ENCODE results near the gene TEF.

The TEF gene

DNA sequence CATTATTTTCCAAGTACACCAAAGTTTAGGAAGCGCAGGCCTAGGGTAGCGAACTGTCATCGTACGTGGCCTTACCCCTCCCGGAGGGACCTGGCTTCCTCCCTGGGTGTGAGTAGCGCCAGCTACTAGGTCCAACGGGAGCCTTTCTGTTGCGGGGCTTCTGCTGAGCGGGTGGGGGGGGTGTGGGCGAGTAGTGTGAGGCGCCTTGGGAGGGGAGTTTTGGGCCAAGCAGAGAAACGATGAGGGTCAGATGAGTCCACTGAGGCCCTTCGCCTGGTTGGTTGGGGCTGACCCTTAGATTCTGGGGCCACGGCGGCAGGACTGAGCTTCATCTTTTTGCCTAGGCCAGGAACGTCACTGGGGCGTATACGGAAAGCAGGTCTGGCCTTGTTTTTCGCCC, 868 bp downstream of the TEF start:
- peak overlapping the region; percentile 90 for H3K27ac ChIP-seq
- TF ChIP-seq, protein P1, sequence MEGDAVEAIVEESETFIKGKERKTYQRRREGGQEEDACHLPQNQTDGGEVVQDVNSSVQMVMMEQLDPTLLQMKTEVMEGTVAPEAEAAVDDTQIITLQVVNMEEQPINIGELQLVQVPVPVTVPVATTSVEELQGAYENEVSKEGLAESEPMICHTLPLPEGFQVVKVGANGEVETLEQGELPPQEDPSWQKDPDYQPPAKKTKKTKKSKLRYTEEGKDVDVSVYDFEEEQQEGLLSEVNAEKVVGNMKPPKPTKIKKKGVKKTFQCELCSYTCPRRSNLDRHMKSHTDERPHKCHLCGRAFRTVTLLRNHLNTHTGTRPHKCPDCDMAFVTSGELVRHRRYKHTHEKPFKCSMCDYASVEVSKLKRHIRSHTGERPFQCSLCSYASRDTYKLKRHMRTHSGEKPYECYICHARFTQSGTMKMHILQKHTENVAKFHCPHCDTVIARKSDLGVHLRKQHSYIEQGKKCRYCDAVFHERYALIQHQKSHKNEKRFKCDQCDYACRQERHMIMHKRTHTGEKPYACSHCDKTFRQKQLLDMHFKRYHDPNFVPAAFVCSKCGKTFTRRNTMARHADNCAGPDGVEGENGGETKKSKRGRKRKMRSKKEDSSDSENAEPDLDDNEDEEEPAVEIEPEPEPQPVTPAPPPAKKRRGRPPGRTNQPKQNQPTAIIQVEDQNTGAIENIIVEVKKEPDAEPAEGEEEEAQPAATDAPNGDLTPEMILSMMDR (conservative IDR thresholded peaks at IDR 0.05) = no peak

DNA sequence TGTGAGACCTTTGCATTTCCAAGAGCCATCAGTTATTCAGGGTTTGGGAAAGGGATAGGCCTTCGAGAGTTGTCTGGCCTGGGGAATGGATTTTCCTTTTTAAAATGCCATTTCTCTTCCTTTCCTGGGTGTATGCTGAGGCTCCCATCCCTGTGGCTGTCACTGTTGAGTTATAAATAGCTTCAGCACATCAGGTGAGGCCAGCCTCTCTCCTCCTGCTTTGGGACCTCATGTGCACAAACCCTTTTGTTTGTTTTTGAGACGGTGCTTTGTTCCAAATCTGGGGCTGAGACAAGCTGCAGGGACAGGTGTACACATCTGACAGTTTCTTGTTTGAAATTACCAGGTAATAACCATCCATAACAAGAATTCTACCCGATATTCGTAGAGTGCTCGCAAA, 1.3 kb downstream of the TEF start:
- peak overlapping the region; percentile 90 for H3K27ac ChIP-seq
- TF ChIP-seq, protein P1 (conservative IDR thresholded peaks at IDR 0.05) = no peak

DNA sequence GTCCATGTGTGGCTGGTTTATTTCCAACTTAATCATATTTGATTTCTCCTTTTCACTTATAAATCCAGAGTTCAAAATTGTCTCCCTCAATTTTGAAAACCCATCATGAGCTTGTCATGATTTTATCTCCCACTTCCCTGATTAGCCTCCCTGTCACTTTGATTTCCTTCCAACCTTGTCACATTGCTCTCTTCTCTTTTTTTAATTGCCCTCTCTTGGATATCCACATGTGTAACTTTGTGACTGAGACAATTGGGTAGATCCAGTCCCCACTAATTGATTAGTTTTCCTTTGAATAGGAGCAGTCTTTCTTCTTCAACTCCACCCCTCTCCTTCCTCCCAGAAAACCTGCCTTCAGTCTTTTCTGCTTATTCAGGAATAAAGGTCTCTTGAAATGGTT, 2.4 kb downstream of the TEF start:
- TF ChIP-seq, protein P1 (conservative IDR thresholded peaks at IDR 0.05) = no peak
- H3K27ac ChIP-seq = no peak overlapping the region

DNA sequence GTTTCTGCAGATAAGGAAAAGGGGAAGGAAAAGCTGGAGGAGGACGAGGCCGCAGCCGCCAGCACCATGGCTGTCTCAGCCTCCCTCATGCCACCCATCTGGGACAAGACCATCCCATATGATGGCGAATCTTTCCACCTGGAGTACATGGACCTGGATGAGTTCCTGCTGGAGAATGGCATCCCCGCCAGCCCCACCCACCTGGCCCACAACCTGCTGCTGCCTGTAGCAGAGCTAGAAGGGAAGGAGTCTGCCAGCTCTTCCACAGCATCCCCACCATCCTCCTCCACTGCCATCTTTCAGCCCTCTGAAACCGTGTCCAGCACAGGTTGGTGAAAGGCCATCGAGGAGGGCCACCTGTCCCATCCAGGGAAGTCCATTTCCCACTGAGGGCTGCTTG, 5.6 kb downstream of the TEF start:
- no peak overlapping the region for H3K27ac ChIP-seq
- TF ChIP-seq, protein P1 (conservative IDR thresholded peaks at IDR 0.05) = no peak

DNA sequence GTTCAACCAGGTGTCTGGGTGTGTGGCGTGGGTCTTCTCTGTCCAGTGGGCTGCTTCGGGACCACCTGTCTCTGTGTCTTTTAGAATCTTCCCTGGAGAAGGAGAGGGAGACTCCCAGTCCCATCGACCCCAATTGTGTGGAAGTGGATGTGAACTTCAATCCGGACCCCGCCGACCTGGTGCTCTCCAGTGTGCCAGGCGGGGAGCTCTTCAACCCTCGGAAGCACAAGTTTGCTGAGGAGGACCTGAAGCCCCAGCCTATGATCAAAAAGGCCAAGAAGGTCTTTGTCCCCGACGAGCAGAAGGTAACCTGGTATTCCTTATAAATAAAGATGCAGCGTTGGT, 12.2 kb downstream of the TEF start:
- no peak overlapping the region for H3K27ac ChIP-seq
- TF ChIP-seq, protein P1 (conservative IDR thresholded peaks at IDR 0.05) = no peak

DNA sequence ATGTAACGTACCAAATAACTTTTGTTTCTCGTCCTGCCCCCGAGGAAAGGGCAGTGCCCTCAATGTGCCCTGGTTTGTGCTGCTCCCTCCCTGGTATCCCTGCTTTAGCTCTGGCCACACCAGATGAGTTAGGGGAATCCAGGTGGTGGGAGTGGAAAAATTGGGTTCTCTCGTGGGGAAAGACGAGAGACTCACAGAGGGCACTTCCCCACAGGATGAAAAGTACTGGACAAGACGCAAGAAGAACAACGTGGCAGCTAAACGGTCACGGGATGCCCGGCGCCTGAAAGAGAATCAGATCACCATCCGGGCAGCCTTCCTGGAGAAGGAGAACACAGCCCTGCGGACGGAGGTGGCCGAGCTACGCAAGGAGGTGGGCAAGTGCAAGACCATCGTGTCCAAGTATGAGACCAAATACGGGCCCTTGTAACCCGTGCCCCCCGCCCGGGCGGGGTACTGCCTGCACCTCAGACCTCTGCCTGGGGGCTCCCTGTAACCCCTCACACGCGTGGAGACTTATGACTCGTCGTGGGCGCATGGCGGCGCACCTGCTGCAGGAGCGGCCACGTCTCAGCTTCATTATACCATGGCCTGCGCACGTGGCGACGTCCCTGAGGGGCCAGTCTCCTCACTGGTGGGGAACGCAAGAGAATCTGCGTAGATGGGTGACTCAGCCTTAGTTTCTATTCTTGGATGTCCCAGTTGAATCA, 13.9 kb downstream of the TEF start:
- TF ChIP-seq, protein P1 (conservative IDR thresholded peaks at IDR 0.05) = no peak
- H3K27ac ChIP-seq = no peak overlapping the region

DNA sequence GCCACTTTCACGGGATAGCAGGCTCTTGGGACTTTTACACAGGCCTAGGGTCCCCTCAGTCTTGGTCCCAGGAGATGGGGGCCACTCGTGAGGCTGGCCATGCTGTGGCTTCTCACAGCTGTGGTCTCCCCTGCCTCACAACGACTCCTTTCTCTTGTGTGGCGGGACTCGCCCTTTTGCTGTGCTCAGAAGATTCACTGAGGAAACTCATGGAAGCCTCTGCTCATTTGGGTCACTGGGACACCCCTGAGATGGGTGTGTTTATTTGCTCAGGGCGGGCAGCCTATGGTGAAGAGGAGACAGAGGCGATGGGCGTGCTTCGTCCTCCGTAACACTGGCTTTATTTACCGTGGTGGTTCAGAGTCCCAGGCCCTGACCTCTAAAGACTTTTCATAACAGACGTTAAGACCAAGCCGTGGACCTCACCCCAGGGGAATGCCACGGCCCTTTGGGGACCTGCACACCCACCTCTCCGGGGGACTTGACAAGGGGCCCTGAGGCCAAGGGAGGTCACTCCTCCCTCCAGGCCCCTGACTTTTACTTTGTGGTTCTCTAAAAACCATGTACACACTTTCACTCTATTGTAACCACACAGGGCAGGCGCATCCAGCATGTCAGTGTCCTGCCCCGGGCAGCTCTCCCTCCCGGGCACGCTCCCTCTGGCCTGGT, 15.5 kb downstream of the TEF start:
- TF ChIP-seq, protein P1 (conservative IDR thresholded peaks at IDR 0.05) = no peak
- no peak overlapping the region for H3K27ac ChIP-seq

Measured in VCaP (cell line).